Measurements from ENCODE around the gene PRKN. TPM values are rescaled to one million over a fixed set of nuclear protein-coding genes. Genes with fewer than 3 reads are reported as not detected.
"Not testable (repeated sequence)": the region's sequence is repeated elsewhere in the genome, so short reads cannot be mapped to it uniquely, and the experiment has no call there.

Gene PRKN
- total RNA-seq, 4 donors from 2014 or later: 5.2 to 121 (median 6.9) TPM

GRCh38 chr6:162409741-162410691 is 317.6 kb downstream of the PRKN start:
- Histone ChIP-seq H3K36me3 (no peaks in the 10 kb centered on the region), H3K27ac (no peak overlapping the region), H3K27me3 (no peaks in the 10 kb centered on the region), H3K9me3 (no peaks in the 10 kb centered on the region), H3K4me3 (replicated peaks in 1 of 3) (no peak overlapping the region), H3K4me1 (no peaks in the 10 kb centered on the region)
- intact Hi-C loops (cut with DNase I): no loop called here
- TF ChIP-seq CTCF (IDR thresholded peaks at IDR 0.05) (no peak), POLR2A (IDR thresholded peaks at IDR 0.05) (no peak)
- WGBS, 2 donors: 41 to 49% methylated on average over 8 of the region's 8 CpGs
- no peak for DNase-seq

- Histone ChIP-seq H3K9me3 (no peaks in the 10 kb centered on the region), H3K4me1 (no peaks in the 10 kb centered on the region), H3K36me3 (no peaks in the 10 kb centered on the region), H3K27me3 (no peaks in the 10 kb centered on the region), H3K4me3 (replicated peaks in 1 of 3) (no peak overlapping the region), H3K27ac (no peak overlapping the region)
- intact Hi-C loops (cut with DNase I): no loop called here
- DNase-seq: no peak
- WGBS, 2 donors: 82% methylated on average over 5 of the region's 5 CpGs
- TF ChIP-seq CTCF (IDR thresholded peaks at IDR 0.05): no peak
- no peak for TF ChIP-seq POLR2A (IDR thresholded peaks at IDR 0.05)
These were observed 318.6 kb downstream of the PRKN start for GRCh38 chr6:162408826-162409535.

GRCh38 chr6:162404951-162405350 is 322.6 kb downstream of the PRKN start:
- 74 to 84% methylated on average over 4 of the region's 4 CpGs for WGBS, 2 donors
- DNase-seq: no peak
- Histone ChIP-seq H3K27me3 (no peaks in the 10 kb centered on the region), H3K9me3 (no peaks in the 10 kb centered on the region), H3K36me3 (no peaks in the 10 kb centered on the region), H3K27ac (no peak overlapping the region), H3K4me3 (replicated peaks in 1 of 3) (no peak overlapping the region), H3K4me1 (no peaks in the 10 kb centered on the region)
- no peak for TF ChIP-seq CTCF (IDR thresholded peaks at IDR 0.05)
- TF ChIP-seq POLR2A (IDR thresholded peaks at IDR 0.05): no peak
- intact Hi-C loops (cut with DNase I): no loop called here

- no peak overlapping the region for H3K4me3 ChIP-seq (replicated peaks in 1 of 3)
- H3K27ac ChIP-seq: no peak overlapping the region
- TF ChIP-seq CTCF (IDR thresholded peaks at IDR 0.05) (no peak), POLR2A (IDR thresholded peaks at IDR 0.05) (no peak)
- no peaks in the 10 kb centered on the region for H3K4me1 ChIP-seq
- no peak for DNase-seq
- H3K36me3 ChIP-seq: no peaks in the 10 kb centered on the region
- intact Hi-C loops (cut with DNase I): no loop called here
- H3K27me3 ChIP-seq: no peaks in the 10 kb centered on the region
- H3K9me3 ChIP-seq: no peaks in the 10 kb centered on the region
- WGBS, 2 donors: 92 to 93% methylated on average over 11 of the region's 11 CpGs
These were observed 324.5 kb downstream of the PRKN start for GRCh38 chr6:162403031-162403430.

- H3K4me3 ChIP-seq (replicated peaks in 1 of 3): no peak overlapping the region
- no peaks in the 10 kb centered on the region for H3K4me1 ChIP-seq
- no peak for DNase-seq
- TF ChIP-seq POLR2A (IDR thresholded peaks at IDR 0.05) (no peak), CTCF (IDR thresholded peaks at IDR 0.05) (no peak)
- WGBS, 2 donors: 98% methylated on average over 2 of the region's 2 CpGs
- H3K27ac ChIP-seq: no peak overlapping the region
- intact Hi-C loops (cut with DNase I): no loop called here
- H3K9me3 ChIP-seq: no peaks in the 10 kb centered on the region
- no peaks in the 10 kb centered on the region for H3K36me3 ChIP-seq
- H3K27me3 ChIP-seq: no peaks in the 10 kb centered on the region
These were observed 332.4 kb downstream of the PRKN start for GRCh38 chr6:162395181-162395580.

- H3K36me3 ChIP-seq; DNase-seq; intact Hi-C loops (cut with DNase I); H3K4me3 ChIP-seq (replicated peaks in 1 of 3); H3K9me3 ChIP-seq; H3K27me3 ChIP-seq; H3K4me1 ChIP-seq; H3K27ac ChIP-seq: not testable (repeated sequence)
- WGBS, 2 donors: 91 to 92% methylated on average over 25 of the region's 25 CpGs
These were observed 336.4 kb downstream of the PRKN start for GRCh38 chr6:162390961-162391811.

All from thyroid gland (tissue), 4 donors.